SK-N-SH (cell line): ENCODE data around the gene OR5AR1. TPM values are rescaled to one million over a fixed set of nuclear protein-coding genes. Genes with fewer than 3 reads are reported as not detected.

ENCODE experiments used
- CTCF ChIA-PET: fragments of 300-600, 350-600 bp; formaldehyde crosslinking; extraction: SDS; loops from one replicate; lab custom pipeline; 2021; lab: Yijun Ruan, JAX
- POLR2A ChIA-PET: fragments of 350-600 bp; sonication (Branson Sonifier 250); formaldehyde crosslinking; extraction: SDS; loops from one replicate; lab custom pipeline; 2020; ENCODE audit warnings: antibody characterized with exemption, inconsistent platforms; lab: Yijun Ruan, JAX
- DNase-seq: peaks from one replicate; pipeline ENCODE4 v3.0.0; 2012
- H2AFZ ChIP-seq: fragments of 200-600 bp; sonication (generic); 2 replicates; pipeline ENCODE4 v1.8.1; 2016; ENCODE audit warnings: antibody characterized with exemption, mild to moderate bottlenecking, low read depth
- H3F3A ChIP-seq: fragments of 200-600 bp; sonication (generic); replicated peaks from 2 replicates; pipeline ENCODE3; 2016; ENCODE audit warnings: antibody characterized with exemption, mild to moderate bottlenecking; ENCODE audit not compliant: insufficient read depth
- H3K27ac ChIP-seq, 2 experiments: fragments of 200-500 bp in 1 of 2; fragments of 200-600 bp in 1 of 2; sonication (Bioruptor generic) in 1 of 2; sonication (generic), shearing (Covaris generic) in 1 of 2; 2 replicates each; pipeline versions ENCODE4 v1.5.1 to v1.6.1; 2014 to 2016; ENCODE audit warnings: low read depth in 2 of 2, inconsistent platforms in 1 of 2, low read length in 1 of 2, mild to moderate bottlenecking in 1 of 2, mixed read lengths in 1 of 2
- H3K27me3 ChIP-seq: fragments of 200-600 bp; sonication (generic), shearing (Covaris generic); 2 replicates; pipeline ENCODE4 v1.6.1; 2016; ENCODE audit warnings: mixed run types; ENCODE audit not compliant: insufficient read depth
- H3K36me3 ChIP-seq, 2 experiments: fragments of 200-500 bp in 1 of 2; fragments of 200-600 bp in 1 of 2; sonication (Bioruptor generic) in 1 of 2; sonication (generic) in 1 of 2; replicated peaks in 1 of 2; 2 replicates each; pipeline versions ENCODE3 to v1.5.1; 2014 to 2016; ENCODE audit warnings: low read length in 1 of 2, mild to moderate bottlenecking in 1 of 2; ENCODE audit not compliant: insufficient read depth in 2 of 2, control insufficient read depth in 1 of 2
- H3K4me1 ChIP-seq, 2 experiments: fragments of 200-500 bp in 1 of 2; fragments of 200-600 bp in 1 of 2; sonication (Bioruptor generic) in 1 of 2; sonication (generic), shearing (Covaris generic) in 1 of 2; 2 replicates each; pipeline versions ENCODE4 v1.5.1 to v1.6.1; 2014 to 2016; ENCODE audit warnings: low read depth in 1 of 2, low read length in 1 of 2, mixed run types in 1 of 2; ENCODE audit not compliant: insufficient read depth in 2 of 2, control insufficient read depth in 1 of 2
- H3K4me2 ChIP-seq: fragments of 200-600 bp; sonication (generic), shearing (Covaris generic); 2 replicates; pipeline ENCODE4 v1.6.1; 2017; ENCODE audit warnings: mixed run types
- H3K4me3 ChIP-seq, 2 experiments: fragments of 200-500 bp in 1 of 2; fragments of 200-600 bp in 1 of 2; sonication (Bioruptor generic) in 1 of 2; sonication (generic), shearing (Covaris generic) in 1 of 2; 2 replicates each; pipeline versions ENCODE4 v1.5.1 to v1.8.1; 2014 to 2016; ENCODE audit warnings: low read depth in 2 of 2, inconsistent platforms in 1 of 2, low read length in 1 of 2, mild to moderate bottlenecking in 1 of 2, mixed read lengths in 1 of 2, moderate library complexity in 1 of 2
- H3K79me2 ChIP-seq: fragments of 200-600 bp; sonication (generic); 2 replicates; pipeline ENCODE4 v1.8.1; 2017; ENCODE audit warnings: mild to moderate bottlenecking; ENCODE audit not compliant: insufficient read depth
- H3K9ac ChIP-seq: fragments of 200-600 bp; sonication (generic); 2 replicates; pipeline ENCODE4 v1.6.1; 2017; ENCODE audit warnings: mixed run types
- H3K9me2 ChIP-seq: fragments of 200-600 bp; sonication (generic); 2 replicates; pipeline ENCODE4 v1.6.1; 2017; ENCODE audit warnings: mixed run types
- H3K9me3 ChIP-seq: fragments of 200-600 bp; sonication (generic); 2 replicates; pipeline ENCODE4 v1.6.1; 2017; ENCODE audit warnings: mixed run types, mild to moderate bottlenecking, moderate library complexity
- H4K20me1 ChIP-seq: fragments of 200-600 bp; sonication (generic); 2 replicates; pipeline ENCODE4 v1.6.1; 2017; ENCODE audit warnings: mild to moderate bottlenecking, mixed run types; ENCODE audit not compliant: insufficient read depth
- ELF1 ChIP-seq: IDR thresholded peaks from 2 replicates; pipeline ENCODE4 v1.4.0; 2012
- EP300 ChIP-seq, 2 experiments: IDR thresholded peaks; 2 replicates each; pipeline versions ENCODE4 v1.4.0 to v1.6.1; 2012; ENCODE audit warnings: borderline replicate concordance in 1 of 2, low read depth in 1 of 2, low read length in 1 of 2
- FOXM1 ChIP-seq: IDR thresholded peaks from 2 replicates; pipeline ENCODE4 v1.4.0; 2012; ENCODE audit warnings: low read depth, mild to moderate bottlenecking
- GABPA ChIP-seq: IDR thresholded peaks from 2 replicates; pipeline ENCODE4 v1.4.0; 2012; ENCODE audit warnings: low read depth, mild to moderate bottlenecking
- GATA2 ChIP-seq: sonication (generic); formaldehyde crosslinking; IDR thresholded peaks from 2 replicates; pipeline ENCODE4 v1.5.0; 2020; ENCODE audit warnings: mild to moderate bottlenecking, missing genetic modification reagents
- JUND ChIP-seq: IDR thresholded peaks from 2 replicates; pipeline ENCODE4 v1.4.0; 2012
- MAX ChIP-seq: IDR thresholded peaks from 2 replicates; pipeline ENCODE4 v1.4.0; 2012; ENCODE audit warnings: low read depth
- MXI1 ChIP-seq: IDR thresholded peaks from 2 replicates; pipeline ENCODE4 v1.6.1; 2012; ENCODE audit warnings: mild to moderate bottlenecking, low read depth, low read length, improper control_type of control experiment
- REST ChIP-seq: IDR thresholded peaks from 2 replicates; pipeline ENCODE4 v1.6.1; 2012; ENCODE audit warnings: mild to moderate bottlenecking, low read depth, low read length, moderate library complexity
- SIN3A ChIP-seq: IDR thresholded peaks from 2 replicates; pipeline ENCODE4 v1.6.1; 2012; ENCODE audit warnings: low read depth, mild to moderate bottlenecking, low read length, moderate library complexity, borderline replicate concordance
- TAF1 ChIP-seq: IDR thresholded peaks from 2 replicates; pipeline ENCODE4 v1.6.1; 2012; ENCODE audit warnings: low read depth, mild to moderate bottlenecking, low read length, moderate library complexity, borderline replicate concordance
- TEAD4 ChIP-seq: IDR thresholded peaks from 2 replicates; pipeline ENCODE4 v1.4.0; 2012; ENCODE audit warnings: mild to moderate bottlenecking, borderline replicate concordance; ENCODE audit not compliant: insufficient read depth
- USF1 ChIP-seq: IDR thresholded peaks from 2 replicates; pipeline ENCODE4 v1.4.0; 2012; ENCODE audit warnings: low read depth, borderline replicate concordance
- YY1 ChIP-seq: IDR thresholded peaks from 2 replicates; pipeline ENCODE4 v1.4.0; 2012; ENCODE audit warnings: low read depth, mild to moderate bottlenecking
- ZBTB33 ChIP-seq: IDR thresholded peaks from 2 replicates; pipeline ENCODE4 v1.4.0; 2012; ENCODE audit warnings: low read depth, borderline replicate concordance
- WGBS: methylation state at CpG from one replicate; pipeline ENCODE4 v1.1.6; 2017; ENCODE audit warnings: low lambda C conversion rate; 5-methylcytosine and 5-hydroxymethylcytosine counted together
- polyA plus RNA-seq, 3 experiments: library from polyadenylated mRNA; depleted of rRNA; stranded (reverse); fragments of >200 nt; gene quantifications; 2 replicates each; pipeline ENCODE4 v1.2.3, GENCODE V29; 2012

OR5AR1 gene
- polyA plus RNA-seq, 1 of the 3 experiments (the other 2 are of a cell fraction): not detected

- ChIA-PET POLR2A (no interaction called here), CTCF (no interaction called here)
- no peaks in the 10 kb centered on the region for H3K79me2 ChIP-seq
- TF ChIP-seq FOXM1 (no peak), ZBTB33 (no peak), MAX (no peak), EP300 (IDR thresholded peaks at IDR 0.05; ENCODE audit: borderline replicate concordance in 1 of 2, low read depth in 1 of 2, low read length in 1 of 2) (no peak), ELF1 (no peak), JUND (no peak), SIN3A (no peak), USF1 (no peak), TEAD4 (no peak), YY1 (no peak), GABPA (no peak), GATA2 (no peak), REST (no peak), TAF1 (no peak), MXI1 (no peak)
- no peaks in the 10 kb centered on the region for H3K9me2 ChIP-seq
- H3K9me3 ChIP-seq: no peaks in the 10 kb centered on the region
- WGBS: 16% methylated on average over 3 of the region's 3 CpGs
- H2AFZ ChIP-seq: no peak overlapping the region
- H3K4me3 ChIP-seq: no peak overlapping the region
- DNase-seq: no peak
- H3K4me1 ChIP-seq: no peaks in the 10 kb centered on the region
- H3K27ac ChIP-seq: no peak overlapping the region
- no peaks in the 10 kb centered on the region for H3K27me3 ChIP-seq
- H3K36me3 ChIP-seq: no peaks in the 10 kb centered on the region
- no peak overlapping the region for H3K4me2 ChIP-seq
- no peak overlapping the region for H3K9ac ChIP-seq
- no peaks in the 10 kb centered on the region for H4K20me1 ChIP-seq
- H3F3A ChIP-seq: no peaks in the 10 kb centered on the region
Measured at GRCh38 chr11:56659755-56660154, 3.7 kb upstream of the OR5AR1 start.
